GM03348 (cell line): ENCODE results near the gene PCCB.
"Not testable (repeated sequence)": the region's sequence is repeated elsewhere in the genome, so short reads cannot be mapped to it uniquely, and the experiment has no call there.

ENCODE experiments used
- DNase-seq: peaks from one replicate; pipeline ENCODE4 v3.0.0; 2012; ENCODE audit warnings: low spot score

PCCB gene

DNA sequence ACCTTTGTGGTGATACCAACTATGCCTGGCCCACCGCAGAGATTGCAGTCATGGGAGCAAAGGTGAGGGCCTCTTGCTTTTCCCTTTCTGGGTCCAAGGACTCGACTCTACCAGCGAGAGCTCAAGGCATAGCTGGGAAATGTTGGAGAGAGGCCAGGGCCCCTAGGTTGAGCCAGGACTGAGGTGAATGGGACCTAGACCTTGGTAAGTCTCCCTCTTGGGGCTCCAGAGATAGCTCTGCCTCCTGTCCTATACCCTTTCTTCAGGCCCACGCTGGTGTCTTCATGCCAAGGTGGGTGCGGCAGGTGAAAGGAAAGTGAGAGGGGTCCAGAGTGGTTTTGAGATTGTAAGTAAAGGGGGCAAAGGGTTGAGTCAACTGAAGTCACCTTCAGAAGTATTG is 77.5 kb downstream of the PCCB start:
- DNase-seq = no peak

DNA sequence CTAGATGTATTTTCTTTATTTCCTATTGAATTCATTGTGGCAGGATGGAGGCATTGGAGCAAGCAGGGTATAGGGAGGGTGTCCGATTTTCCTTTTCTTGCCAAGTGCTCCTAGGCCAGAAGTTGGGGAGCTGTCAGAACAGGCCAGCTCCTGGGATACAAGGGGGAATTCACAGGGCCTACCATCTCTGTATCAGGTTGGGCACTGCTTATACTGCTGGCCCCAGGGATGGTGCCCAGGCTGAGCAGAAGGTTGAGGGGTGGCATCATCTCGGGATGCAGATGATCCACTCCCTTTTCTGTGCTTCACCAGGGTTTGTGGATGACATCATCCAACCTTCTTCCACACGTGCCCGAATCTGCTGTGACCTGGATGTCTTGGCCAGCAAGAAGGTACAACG is 79.5 kb downstream of the PCCB start:
- DNase-seq = no peak

DNA sequence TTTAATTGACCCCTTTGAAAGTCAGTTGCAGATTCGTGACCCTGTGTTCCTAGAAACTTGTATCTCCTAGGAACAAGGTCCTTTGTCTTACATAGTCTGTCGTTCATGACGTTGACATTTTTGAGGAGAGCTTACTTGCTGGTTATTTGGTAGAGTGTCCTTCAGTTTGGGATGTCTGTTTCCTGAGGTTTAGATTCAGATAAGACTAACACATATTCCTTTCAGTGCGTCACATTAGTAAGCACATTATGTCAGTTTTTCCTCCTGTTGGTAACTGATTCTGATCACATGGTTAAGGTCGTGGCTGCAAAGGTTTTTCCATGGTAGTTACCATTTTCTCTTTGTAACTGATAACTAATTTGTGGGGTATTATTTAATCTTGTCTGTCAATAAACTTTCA is 80.8 kb downstream of the PCCB start:
- no peak for DNase-seq

DNA sequence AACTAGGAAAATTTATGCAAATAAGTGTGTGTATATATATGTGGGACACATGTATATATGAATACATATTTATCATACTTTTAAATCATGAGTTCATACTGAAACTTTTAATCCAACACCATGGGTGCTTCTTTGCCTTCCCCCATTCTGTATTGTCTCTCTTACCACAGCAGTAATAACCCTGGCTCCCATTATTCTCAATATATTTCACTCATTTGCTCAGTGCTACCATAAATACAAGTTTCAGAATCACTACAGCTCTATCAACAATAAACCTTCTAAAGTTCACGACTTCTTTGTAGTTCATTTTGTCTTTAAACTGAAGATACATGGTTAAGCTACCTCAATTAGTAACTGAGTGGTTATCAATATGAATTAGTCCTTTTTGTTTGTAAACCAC is 82.2 kb downstream of the PCCB start:
- DNase-seq = no peak

DNA sequence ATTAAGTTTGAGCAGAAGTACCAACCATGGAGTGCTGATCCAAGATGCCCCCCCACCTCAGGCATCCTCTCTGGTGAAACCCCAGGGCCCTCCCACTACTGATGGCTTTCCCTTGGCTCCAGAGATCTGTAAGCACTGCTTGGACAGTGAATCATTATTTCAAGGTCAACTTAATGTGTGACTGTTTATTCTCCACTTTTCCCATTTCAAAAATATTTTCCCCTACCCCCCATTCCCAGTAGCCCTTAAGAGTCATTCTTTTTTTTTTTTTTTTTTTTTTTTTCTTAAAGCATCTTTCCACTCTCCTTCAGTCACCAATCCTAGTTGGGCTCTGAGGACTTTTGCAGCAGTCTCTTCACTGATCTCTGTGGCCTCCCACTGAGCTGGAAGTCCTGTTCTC is 82.6 kb downstream of the PCCB start:
- peak; percentile 61 for DNase-seq

DNA sequence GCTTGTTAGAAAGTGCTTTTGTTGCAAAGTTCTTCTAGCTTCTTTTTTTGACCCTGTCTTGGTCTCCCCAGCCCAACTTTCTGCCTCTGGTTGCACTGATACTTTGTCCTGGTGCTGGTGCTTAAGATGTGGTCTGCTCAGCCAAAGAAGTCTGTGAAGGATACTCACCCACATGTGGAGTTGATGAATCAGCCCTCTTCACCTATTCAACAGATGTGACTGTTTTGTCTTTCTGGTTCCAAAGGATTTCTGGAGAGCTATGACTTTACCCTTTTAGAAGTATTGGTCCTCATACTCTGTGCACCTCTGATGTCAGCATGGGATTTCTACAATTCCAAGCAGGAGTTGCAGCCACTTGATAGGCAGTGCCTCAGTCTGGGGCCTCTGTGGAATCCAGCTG is 84.1 kb downstream of the PCCB start:
- peak; percentile 13 for DNase-seq

DNA sequence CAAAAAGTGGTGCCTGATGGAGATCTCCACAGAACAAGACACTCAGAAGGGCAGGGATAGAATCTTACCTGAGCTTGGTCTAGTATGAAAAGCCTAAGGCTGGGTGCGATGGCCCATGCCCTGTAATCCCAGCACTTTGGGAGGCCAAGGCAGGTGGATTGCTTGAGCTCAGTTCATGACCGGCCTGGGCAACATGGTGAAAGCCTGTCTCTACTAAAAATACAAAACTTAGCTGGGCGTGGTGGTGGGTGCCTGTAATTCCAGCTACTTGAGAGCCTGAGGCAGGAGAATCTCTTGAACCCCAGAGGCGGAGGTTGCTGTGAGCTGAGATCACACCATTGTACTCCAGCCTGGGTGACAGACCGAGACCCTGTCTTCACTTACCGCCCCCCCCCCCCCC is 84.6 kb downstream of the PCCB start:
- DNase-seq = not testable (repeated sequence)

DNA sequence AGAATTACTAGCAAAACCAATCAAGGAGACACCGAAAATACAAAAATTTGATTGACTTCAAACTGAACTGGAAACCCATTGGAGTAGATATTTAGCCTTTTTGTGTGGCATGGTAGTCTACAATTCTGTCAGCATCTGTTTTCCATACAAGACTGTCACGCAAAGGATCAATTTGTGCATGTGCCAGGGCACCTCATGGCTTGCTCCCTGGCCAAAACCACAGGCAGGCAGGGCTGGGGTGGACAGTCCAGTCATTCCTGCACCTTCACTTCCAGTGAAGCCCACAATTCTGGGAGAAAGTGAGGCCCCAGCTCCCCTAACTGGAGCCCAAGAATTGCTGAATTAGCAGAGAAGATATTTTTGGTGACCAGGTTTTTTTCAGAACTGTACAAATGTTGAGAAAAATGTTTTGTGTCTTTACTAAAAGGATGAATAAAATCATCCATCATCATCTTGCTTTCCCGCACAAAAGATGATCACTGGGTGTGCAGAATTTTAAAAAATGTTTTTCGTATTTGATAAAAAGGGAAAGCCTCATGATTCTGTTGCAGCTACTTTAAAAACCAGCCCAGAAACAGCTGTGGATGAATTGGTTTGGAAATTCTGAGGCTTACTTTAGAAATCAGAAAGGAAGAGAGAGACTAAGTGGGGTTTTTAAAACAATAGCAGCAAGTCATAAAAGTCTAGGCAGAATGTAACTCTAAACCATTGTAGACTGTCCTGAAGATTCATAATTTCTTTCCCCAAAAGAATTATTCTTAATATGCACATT is 86.4 kb downstream of the PCCB start:
- DNase-seq = peak; percentile 75

DNA sequence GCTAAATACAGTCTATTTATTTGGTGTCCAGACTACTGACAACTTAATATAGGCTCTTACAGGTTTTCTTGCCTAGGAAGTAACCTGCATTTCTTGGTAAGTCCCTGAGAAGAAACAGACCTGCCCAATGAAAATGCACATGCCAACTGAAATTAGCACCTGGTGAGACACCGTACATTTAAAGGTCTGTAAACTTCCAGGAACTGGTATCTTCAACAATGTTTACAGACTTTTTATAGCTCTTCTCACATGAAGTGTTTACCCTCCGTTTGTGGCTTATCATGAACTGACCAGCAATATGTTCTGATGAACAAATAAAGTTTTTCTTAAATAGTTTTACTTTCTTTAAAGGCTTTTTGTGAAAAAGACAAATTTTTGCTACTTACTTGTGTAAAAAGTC is 93.3 kb downstream of the PCCB start:
- DNase-seq = no peak

DNA sequence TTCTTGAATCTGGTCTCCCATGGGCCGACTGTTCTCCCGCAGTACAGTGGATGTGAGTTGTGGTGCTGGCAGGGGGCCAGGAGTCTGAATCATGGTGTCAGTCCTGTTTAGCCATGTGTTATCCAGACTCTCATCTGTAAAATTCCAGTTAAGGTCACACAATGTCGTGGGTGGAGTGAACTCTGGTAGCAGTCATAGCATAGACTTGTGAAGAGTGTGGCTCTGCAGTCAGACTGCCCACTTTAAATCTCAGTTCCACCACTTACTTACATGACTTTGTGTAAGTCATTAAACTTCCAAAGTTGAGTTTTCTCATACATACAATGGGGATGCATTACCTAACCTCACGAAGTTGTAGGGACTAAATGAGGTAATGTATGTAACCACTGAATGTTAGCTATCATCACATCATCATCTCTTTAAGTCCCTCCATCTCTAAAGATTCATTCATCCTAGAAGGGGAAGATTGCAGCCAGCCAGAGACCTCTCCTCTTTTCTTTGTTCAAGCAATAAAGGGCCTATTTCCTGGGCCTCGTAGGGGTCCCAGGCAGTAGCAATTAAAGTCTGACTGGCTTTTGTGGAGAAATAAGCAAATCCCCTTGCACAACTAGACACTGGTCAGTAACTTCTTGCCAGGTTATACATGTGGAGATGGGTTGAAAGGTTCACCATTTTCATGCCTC is 93.9 kb downstream of the PCCB start:
- peak; percentile 85 for DNase-seq

DNA sequence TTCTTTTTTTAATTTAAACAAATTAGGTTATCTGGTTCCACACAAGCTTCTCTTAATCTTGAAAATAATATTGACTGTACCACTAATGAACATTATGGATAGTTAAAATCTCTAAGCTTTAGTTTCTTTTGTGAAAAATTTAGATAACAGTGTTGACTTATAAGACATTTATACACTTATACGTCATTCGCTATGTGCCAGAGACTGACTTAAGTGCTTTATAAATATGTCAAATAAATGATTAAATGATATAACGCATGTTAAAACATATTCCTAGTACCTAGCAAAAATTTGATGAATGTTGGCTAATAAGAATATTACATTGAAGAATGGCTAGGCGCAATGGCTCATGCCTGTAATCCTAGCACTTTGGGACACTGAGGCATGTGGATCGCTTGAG is 96.3 kb downstream of the PCCB start:
- DNase-seq = no peak

DNA sequence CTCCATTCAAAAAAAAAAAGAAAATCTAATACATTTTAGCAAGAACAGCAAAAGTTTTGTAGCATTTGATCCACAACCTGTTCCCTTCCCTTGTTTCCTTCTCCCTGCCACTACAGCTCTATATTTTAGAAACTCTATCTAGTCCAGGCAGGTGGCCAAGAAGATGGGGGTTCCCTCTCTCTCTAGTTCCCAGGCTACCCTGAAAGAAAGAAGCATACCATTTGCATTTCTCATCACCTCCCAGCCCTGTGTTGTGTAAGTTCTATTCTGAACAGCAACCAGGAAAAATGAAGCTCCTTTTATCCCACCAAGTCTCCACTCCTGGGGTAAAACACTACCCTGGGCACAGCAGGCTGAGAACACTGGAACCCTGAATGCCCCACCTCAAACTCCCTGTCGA is 100.0 kb downstream of the PCCB start:
- peak; percentile 85 for DNase-seq

DNA sequence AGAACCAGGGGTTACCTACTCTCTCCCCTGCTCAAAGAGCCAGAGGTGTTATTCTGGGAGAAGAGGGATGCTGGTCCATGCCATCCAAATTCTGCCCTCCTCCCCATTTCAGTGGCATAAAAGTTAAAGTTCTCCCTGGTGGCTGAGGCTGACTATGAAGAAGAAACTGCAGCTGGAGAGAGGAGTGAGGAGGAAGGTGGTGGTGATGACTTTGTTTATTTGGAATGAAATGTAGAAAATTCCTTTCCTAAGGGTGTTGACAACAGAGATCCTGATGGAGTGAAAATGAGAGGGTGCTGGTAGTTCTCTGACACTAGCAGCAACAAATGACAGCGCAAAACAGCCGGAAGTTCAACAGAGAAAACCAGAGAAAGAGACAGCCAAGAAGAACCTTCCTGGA is 100.4 kb downstream of the PCCB start:
- peak; percentile 68 for DNase-seq

DNA sequence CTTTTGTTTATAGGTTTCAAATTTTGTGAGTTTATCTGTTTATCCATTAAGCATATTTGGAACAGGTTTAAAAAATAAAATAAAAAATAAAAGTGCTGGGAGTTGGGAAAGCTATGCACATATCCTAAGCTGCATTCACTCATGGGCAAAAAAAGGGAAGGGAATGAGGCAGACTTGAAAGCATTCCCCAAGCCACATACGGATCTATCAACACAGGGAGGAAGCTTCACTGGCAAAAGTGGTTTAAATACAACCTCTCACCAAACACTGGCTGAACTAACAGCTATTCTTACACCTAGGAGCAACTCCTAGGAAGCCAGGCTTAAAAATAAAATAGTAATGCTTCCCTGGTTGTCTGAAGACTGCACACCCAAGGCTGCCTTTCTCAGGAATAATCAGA is 101.2 kb downstream of the PCCB start:
- DNase-seq = peak; percentile 12

DNA sequence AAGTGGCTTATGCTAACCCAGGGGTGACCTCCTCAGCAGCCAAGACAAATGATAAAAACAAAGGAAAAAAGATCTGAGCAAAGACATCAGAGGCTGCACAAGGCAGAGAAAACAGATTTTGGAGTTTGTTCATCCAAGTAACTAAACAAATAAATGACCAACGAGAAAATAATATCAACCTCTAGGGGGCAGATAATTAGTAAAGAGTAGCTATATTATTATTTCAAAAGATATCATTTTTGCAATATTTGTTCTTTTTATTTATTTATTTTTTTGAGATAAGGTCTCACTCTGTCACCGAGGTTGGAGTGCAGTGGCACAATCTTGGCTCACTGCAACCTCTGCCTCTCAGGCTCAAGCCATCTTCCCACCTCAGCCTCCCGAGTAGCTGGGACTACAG is 101.8 kb downstream of the PCCB start:
- no peak for DNase-seq

DNA sequence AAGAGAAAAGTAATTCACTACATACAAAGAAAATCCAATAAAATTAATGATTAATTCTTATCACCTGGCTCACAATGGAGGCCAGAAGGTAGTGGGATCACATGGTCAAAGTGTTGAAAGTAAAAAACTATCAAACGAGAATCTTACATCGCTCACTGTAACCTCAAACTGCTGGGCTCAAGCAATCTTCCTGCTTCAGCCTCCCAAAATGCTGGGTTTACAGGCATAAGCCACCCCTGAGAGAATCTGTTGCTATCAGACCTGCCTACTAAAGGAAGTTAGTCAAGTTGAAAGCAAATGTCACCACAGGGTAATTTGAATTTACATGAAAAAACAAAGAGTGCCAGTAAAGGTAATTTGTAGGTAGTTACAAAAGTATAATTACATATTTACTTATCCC is 103.3 kb downstream of the PCCB start:
- DNase-seq = no peak

DNA sequence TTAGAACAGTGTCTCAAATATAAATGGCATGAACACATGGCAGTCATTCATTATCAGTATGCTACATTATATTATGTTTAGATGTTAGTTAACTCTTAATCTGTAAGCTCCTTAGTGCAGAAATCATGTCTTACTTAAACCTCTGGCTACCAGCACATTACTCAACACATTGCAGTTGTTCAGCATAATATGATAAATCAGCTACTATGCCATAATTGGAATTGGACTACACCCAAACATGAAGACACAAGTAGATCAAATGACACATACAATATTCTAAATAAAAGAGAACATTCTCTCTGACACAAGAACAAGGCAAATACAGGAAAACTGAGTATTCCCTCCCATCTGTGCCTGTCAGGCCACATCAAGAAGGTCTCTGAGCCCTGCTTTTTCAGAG is 116.1 kb downstream of the PCCB start:
- DNase-seq = no peak

DNA sequence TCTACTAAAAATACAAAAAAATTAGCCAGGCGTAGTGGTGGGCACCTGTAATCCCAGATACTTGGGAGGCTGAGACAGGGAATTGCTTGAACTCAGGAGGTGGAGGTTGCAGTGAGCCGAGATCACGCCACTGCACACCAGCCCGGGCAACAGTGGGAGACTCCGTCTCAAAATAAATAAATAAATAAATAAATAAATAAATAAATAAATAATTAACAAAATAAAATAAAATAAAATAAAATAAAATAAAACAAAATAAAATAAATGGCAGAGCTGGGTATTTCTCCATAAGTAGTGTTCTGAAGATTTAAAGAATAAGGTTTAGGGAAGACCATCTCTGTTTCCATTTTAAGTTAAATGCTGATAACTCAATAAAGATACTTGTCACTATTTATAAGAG is 125.7 kb downstream of the PCCB start:
- not testable (repeated sequence) for DNase-seq

DNA sequence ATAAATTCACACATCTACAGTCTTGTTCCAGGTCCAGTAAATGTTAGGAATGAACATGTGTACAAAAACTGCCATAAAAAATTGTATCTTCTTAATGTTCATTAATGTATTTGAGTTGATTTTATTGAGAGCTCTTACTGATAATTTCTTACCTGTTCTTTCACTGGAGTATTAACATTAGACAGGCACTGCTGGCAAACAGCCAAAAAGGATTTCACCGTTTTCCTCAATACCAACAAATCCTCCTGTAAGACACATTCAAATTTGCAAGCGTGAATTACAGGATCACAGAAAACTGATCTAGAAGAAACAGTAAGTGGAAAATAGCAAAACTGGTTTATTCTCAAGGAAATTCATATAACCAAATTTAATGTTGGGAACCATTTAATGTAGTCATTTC is 127.4 kb downstream of the PCCB start:
- no peak for DNase-seq

DNA sequence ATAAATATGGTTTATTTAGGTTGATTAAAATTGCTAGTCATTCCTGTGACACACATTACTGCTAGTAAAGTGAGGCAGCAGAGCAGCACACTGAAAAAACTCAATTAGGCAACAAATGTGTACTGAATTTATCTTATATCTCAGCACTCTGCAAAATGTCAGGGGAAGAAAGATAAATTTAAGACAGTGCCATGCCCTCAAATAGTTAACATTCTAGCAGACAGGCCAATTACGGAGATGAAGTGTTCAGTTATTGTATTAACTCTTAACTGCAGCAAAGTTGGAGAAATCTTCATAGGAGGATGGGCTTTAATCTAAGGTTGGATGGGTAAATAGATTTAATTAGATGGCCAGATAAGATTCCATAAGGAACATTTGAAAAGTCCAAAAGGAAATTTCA is 127.9 kb downstream of the PCCB start:
- no peak for DNase-seq
